Esophagus muscularis mucosa (tissue), 4 donors: Measurements from ENCODE around the gene AGGF1. TPM values are rescaled to one million over a fixed set of nuclear protein-coding genes. Genes with fewer than 3 reads are reported as not detected.

ENCODE experiments used
- DNase-seq: peaks from one replicate; pipeline ENCODE4 v3.0.0-alpha.2; 2017; ENCODE audit errors: extremely low spot score
- H3K27ac ChIP-seq, 4 donors: fragments of 200-600 bp; sonication (generic); replicated peaks in 1 of 4; 1 replicate in 3 of 4; 2 replicates in 1 of 4; pipeline ENCODE4 v1.5.1; 2016 to 2019; ENCODE audit warnings: mild to moderate bottlenecking in 1 of 4
- H3K27me3 ChIP-seq, 4 donors: fragments of 200-600 bp; sonication (generic); one replicate each; pipeline versions ENCODE4 v1.5.1 to v1.6.0; 2016 to 2019
- H3K36me3 ChIP-seq, 4 donors: fragments of 200-600 bp; sonication (generic); one replicate each; pipeline ENCODE4 v1.5.1; 2016 to 2019
- H3K4me1 ChIP-seq, 4 donors: fragments of 200-600 bp; sonication (generic); one replicate each; pipeline ENCODE4 v1.5.1; 2016 to 2019
- H3K4me3 ChIP-seq, 4 donors: fragments of 200-600 bp; sonication (generic); 1 replicate in 2 of 4; 2 replicates in 2 of 4; pipeline ENCODE4 v1.5.1; 2016 to 2019; ENCODE audit warnings: mild to moderate bottlenecking in 4 of 4, moderate library complexity in 1 of 4
- H3K9me3 ChIP-seq, 4 donors: fragments of 200-600 bp; sonication (generic); 1 replicate in 3 of 4; 2 replicates in 1 of 4; pipeline ENCODE4 v1.5.1; 2016 to 2019
- EP300 ChIP-seq: sonication (generic); formaldehyde crosslinking; IDR thresholded peaks from one replicate; pipeline ENCODE4 v1.6.1; 2017; ENCODE audit warnings: antibody characterized with exemption
- POLR2A ChIP-seq: fragments of 450-650 bp; IDR thresholded peaks from one replicate; pipeline ENCODE4 v1.6.1; 2017; ENCODE audit warnings: antibody characterized with exemption, moderate library complexity, mild to moderate bottlenecking, low read depth
- POLR2AphosphoS5 ChIP-seq, 2 donors: sonication (generic); formaldehyde crosslinking; IDR thresholded peaks; one replicate each; pipeline ENCODE4 v1.6.1; 2017; ENCODE audit warnings: antibody characterized with exemption in 2 of 2
- WGBS: methylation state at CpG from one replicate; pipeline ENCODE4 v1.1.5; 2018; 5-methylcytosine and 5-hydroxymethylcytosine counted together
- intact Hi-C: fragments of 100-400 bp; cut with DNase I; formaldehyde crosslinking; loops from one replicate; pipeline ENCODE4 v1.15.1; 2023
- total RNA-seq, 4 donors: library from RNA; depleted of rRNA; stranded (reverse); fragments of >200 nt; gene quantifications; one replicate each; pipeline versions ENCODE4 v1.1.0 to v1.2.1, GENCODE V29; 2016
- TF ChIP-seq, protein P1 (sequence below), 3 experiments: fragments of 200-600 bp in 2 of 3; fragments of 450-650 bp in 1 of 3; sonication (generic) in 2 of 3; IDR thresholded peaks; one replicate each; pipeline ENCODE4 v1.5.1; 2017 to 2019; ENCODE audit warnings: antibody characterized with exemption in 3 of 3, mild to moderate bottlenecking in 2 of 3, moderate library complexity in 1 of 3

AGGF1 gene
- total RNA-seq, 4 donors from 2014 or later: 16.4 to 25.0 (median 22.7) TPM

DNA sequence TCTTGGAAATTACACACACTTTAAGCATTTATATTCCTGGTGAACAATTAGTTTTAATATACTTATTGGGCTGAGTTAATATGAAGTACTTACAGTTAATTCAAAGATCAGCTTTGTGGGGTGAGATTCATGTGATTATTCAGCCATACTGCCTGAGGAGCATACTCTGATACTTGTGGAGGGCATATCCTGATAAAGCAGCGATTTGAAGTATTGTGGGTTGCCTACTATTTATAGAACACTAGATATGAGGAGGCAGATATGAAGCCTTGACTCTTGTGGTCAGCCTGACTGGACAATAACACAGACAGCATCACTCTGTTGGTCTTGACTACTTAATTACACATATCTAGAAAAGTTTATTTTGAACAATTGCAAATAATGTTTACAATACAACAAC, 27.0 kb upstream of the AGGF1 start:
- no peak overlapping the region for H3K4me3 ChIP-seq
- 69% methylated on average over 1 of the region's 1 CpG for WGBS
- no peak overlapping the region for H3K27ac ChIP-seq
- no peak for TF ChIP-seq POLR2A
- no peak for TF ChIP-seq POLR2AphosphoS5 (IDR thresholded peaks at IDR 0.05)
- TF ChIP-seq, protein P1, sequence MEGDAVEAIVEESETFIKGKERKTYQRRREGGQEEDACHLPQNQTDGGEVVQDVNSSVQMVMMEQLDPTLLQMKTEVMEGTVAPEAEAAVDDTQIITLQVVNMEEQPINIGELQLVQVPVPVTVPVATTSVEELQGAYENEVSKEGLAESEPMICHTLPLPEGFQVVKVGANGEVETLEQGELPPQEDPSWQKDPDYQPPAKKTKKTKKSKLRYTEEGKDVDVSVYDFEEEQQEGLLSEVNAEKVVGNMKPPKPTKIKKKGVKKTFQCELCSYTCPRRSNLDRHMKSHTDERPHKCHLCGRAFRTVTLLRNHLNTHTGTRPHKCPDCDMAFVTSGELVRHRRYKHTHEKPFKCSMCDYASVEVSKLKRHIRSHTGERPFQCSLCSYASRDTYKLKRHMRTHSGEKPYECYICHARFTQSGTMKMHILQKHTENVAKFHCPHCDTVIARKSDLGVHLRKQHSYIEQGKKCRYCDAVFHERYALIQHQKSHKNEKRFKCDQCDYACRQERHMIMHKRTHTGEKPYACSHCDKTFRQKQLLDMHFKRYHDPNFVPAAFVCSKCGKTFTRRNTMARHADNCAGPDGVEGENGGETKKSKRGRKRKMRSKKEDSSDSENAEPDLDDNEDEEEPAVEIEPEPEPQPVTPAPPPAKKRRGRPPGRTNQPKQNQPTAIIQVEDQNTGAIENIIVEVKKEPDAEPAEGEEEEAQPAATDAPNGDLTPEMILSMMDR (IDR thresholded peaks at IDR 0.05): no peak
- TF ChIP-seq EP300: no peak
- no peaks in the 10 kb centered on the region for H3K9me3 ChIP-seq
- H3K27me3 ChIP-seq: no peaks in the 10 kb centered on the region
- DNase-seq: no peak
- no peaks in the 10 kb centered on the region for H3K36me3 ChIP-seq
- no peaks in the 10 kb centered on the region for H3K4me1 ChIP-seq
- intact Hi-C loops: no loop called here

DNA sequence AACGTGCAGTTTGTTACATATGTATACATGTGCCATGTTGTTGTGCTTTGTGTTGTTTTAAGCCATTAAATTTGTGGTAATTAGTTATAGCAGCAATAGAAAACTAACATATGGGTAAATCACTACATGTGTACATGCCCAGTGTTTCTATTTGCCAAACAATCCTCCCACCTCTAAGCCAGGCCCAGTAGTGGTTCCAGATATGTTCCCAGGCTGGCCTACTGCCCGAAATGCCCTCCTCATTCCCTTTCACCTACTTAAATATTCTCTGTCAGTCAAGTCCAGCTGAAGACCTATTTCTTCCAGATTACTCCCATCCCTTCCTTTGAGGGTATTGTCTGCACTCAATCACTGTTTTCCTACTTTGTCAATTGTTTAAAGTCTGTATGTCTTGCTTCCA, 24.1 kb upstream of the AGGF1 start:
- no peak for DNase-seq
- H3K4me3 ChIP-seq: no peak overlapping the region
- no peaks in the 10 kb centered on the region for H3K27me3 ChIP-seq
- no peaks in the 10 kb centered on the region for H3K36me3 ChIP-seq
- H3K9me3 ChIP-seq: no peaks in the 10 kb centered on the region
- no peak for TF ChIP-seq POLR2AphosphoS5 (IDR thresholded peaks at IDR 0.05)
- no peak for TF ChIP-seq EP300
- TF ChIP-seq, protein P1 (IDR thresholded peaks at IDR 0.05): no peak
- TF ChIP-seq POLR2A: no peak
- intact Hi-C loops: no loop called here
- H3K27ac ChIP-seq: no peak overlapping the region
- no peaks in the 10 kb centered on the region for H3K4me1 ChIP-seq
- WGBS: 81% methylated on average over 2 of the region's 2 CpGs

DNA sequence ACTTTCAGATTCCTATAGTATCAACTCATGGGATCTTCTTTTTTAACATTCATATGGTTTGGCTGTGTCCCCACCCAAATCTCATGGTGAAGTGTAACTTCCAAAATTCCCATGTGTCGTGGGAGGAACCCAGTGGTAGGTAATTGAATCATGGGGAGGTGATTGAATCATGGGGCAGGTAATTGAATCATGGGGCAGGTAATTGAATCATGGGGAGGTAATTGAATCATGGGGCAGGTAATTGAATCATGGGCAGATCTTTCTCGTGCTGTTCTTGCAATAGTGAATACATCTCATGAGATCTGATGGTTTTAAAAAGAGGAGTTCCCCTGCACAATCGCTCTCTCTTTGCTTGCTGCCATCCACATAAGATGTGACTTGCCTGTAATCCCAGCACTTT, 21.8 kb upstream of the AGGF1 start:
- intact Hi-C loops: no loop called here

DNA sequence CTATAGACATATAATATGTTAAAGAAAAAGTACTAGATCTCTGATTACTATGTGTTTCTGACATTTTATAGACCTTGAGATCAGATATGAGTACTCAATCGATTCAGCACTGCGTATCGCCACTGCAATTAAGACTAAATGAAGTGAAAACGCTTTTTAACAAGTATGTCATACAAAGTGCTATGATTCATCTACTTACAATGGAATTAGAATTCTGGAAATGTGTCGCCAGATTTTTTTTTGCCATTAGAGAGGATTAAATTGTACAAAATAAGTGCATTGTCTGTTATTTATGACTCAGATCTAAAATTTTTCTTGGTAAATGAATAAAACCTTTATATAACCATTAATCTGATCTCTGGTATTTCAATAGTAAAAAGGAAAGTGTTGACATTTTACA, 20.0 kb upstream of the AGGF1 start:
- intact Hi-C loops: loop anchor here (10.0 kb wide), 1 partner anchor 145 kb away; no protein-coding TSS in a partner anchor
- WGBS: 85% methylated on average over 5 of the region's 5 CpGs
- H3K4me3 ChIP-seq: no peak overlapping the region

More for the DNA sequence above, 21.8 kb upstream of the AGGF1 start:
- no peaks in the 10 kb centered on the region for H3K36me3 ChIP-seq
- no peaks in the 10 kb centered on the region for H3K4me1 ChIP-seq
- H3K27ac ChIP-seq: no peak overlapping the region
- WGBS: 49% methylated on average over 3 of the region's 3 CpGs
- no peak overlapping the region for H3K4me3 ChIP-seq
- no peak for DNase-seq
- TF ChIP-seq EP300 (no peak), POLR2AphosphoS5 (IDR thresholded peaks at IDR 0.05) (no peak), POLR2A (no peak)
- TF ChIP-seq, protein P1 (IDR thresholded peaks at IDR 0.05): no peak
- H3K9me3 ChIP-seq: no peaks in the 10 kb centered on the region
- H3K27me3 ChIP-seq: no peaks in the 10 kb centered on the region

More for the DNA sequence above, 20.0 kb upstream of the AGGF1 start:
- Histone ChIP-seq H3K4me1 (no peaks in the 10 kb centered on the region), H3K9me3 (no peaks in the 10 kb centered on the region), H3K27ac (no peak overlapping the region), H3K27me3 (no peaks in the 10 kb centered on the region), H3K36me3 (no peaks in the 10 kb centered on the region)
- TF ChIP-seq EP300 (no peak), POLR2AphosphoS5 (IDR thresholded peaks at IDR 0.05) (no peak), POLR2A (no peak)
- TF ChIP-seq, protein P1 (IDR thresholded peaks at IDR 0.05): no peak
- no peak for DNase-seq
